ENCODE results near the gene FERMT1. TPM values are rescaled to one million over a fixed set of nuclear protein-coding genes. Genes with fewer than 3 reads are reported as not detected.

Gene FERMT1
- total and polyA plus RNA-seq, 2 of the 13 experiments (the other 11 are each of a cell fraction or from before 2014, with no cell fraction given) = 15.8 to 29.5 TPM

DNA sequence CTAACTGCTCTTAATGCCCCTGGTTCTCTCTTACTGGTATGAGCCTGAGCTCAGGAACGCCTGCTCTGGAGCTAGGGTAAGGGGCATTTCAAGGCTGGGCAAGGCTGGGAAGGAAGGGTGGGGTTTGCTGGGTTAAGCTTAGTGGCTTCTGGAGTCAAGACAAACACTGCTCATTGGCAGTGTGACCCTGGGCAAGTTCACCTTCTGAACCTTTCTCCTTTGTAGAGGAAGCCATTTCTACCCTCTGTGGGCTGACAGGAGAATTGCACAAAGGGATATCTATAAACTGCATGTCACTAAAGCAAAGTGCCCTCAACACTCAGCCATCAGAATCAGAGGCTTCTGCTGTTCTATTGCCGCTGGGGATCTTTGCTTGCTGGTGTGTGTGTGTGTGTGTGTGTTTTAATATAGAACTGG, 48.7 kb downstream of the FERMT1 start (continued):
- TF ChIP-seq, protein P1, sequence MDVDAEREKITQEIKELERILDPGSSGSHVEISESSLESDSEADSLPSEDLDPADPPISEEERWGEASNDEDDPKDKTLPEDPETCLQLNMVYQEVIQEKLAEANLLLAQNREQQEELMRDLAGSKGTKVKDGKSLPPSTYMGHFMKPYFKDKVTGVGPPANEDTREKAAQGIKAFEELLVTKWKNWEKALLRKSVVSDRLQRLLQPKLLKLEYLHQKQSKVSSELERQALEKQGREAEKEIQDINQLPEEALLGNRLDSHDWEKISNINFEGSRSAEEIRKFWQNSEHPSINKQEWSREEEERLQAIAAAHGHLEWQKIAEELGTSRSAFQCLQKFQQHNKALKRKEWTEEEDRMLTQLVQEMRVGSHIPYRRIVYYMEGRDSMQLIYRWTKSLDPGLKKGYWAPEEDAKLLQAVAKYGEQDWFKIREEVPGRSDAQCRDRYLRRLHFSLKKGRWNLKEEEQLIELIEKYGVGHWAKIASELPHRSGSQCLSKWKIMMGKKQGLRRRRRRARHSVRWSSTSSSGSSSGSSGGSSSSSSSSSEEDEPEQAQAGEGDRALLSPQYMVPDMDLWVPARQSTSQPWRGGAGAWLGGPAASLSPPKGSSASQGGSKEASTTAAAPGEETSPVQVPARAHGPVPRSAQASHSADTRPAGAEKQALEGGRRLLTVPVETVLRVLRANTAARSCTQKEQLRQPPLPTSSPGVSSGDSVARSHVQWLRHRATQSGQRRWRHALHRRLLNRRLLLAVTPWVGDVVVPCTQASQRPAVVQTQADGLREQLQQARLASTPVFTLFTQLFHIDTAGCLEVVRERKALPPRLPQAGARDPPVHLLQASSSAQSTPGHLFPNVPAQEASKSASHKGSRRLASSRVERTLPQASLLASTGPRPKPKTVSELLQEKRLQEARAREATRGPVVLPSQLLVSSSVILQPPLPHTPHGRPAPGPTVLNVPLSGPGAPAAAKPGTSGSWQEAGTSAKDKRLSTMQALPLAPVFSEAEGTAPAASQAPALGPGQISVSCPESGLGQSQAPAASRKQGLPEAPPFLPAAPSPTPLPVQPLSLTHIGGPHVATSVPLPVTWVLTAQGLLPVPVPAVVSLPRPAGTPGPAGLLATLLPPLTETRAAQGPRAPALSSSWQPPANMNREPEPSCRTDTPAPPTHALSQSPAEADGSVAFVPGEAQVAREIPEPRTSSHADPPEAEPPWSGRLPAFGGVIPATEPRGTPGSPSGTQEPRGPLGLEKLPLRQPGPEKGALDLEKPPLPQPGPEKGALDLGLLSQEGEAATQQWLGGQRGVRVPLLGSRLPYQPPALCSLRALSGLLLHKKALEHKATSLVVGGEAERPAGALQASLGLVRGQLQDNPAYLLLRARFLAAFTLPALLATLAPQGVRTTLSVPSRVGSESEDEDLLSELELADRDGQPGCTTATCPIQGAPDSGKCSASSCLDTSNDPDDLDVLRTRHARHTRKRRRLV (CRISPR knock-in tag; IDR thresholded peaks at IDR 0.05) = no peak
- TF ChIP-seq HMGA1 (CRISPR knock-in tag; conservative IDR thresholded peaks at IDR 0.05) (no peak), ZNF616 (CRISPR knock-in tag; IDR thresholded peaks at IDR 0.05; ENCODE audit: low read depth) (no peak), CREM (IDR thresholded peaks at IDR 0.05) (no peak), CREM (CRISPR knock-in tag; IDR thresholded peaks at IDR 0.05) (no peak), KDM5A (IDR thresholded peaks at IDR 0.05; ENCODE audit: borderline replicate concordance, low read length) (no peak), ZNF34 (CRISPR knock-in tag; IDR thresholded peaks at IDR 0.05; ENCODE audit: borderline replicate concordance) (no peak), ZNF761 (CRISPR knock-in tag; conservative IDR thresholded peaks at IDR 0.05) (0 out of 2 replicates have a peak, but pooled peaks have one; percentile 35), IRF2 (CRISPR knock-in tag; IDR thresholded peaks at IDR 0.05) (peak; percentile 38; the same call in 1 of the 2 replicates), MED8 (CRISPR knock-in tag; IDR thresholded peaks at IDR 0.05; ENCODE audit: insufficient replicate concordance) (no peak), SAP130 (CRISPR knock-in tag; IDR thresholded peaks at IDR 0.05; ENCODE audit: low read depth) (peak; percentile 61; the same call in 1 of the 2 replicates), KLF16 (CRISPR knock-in tag; IDR thresholded peaks at IDR 0.05) (0 out of 4 replicates have a peak, but pooled peaks of 1 of the 2 experiments have one; percentile 30), ZNF674 (CRISPR knock-in tag; IDR thresholded peaks at IDR 0.05; ENCODE audit: low read depth) (no peak), GATA4 (IDR thresholded peaks at IDR 0.05; ENCODE audit: borderline replicate concordance, low read depth) (no peak), SKI (IDR thresholded peaks at IDR 0.05; ENCODE audit: partially characterized antibody) (peak; percentile 49), MIER2 (CRISPR knock-in tag; IDR thresholded peaks at IDR 0.05) (0 out of 2 replicates have a peak, but pooled peaks have one; percentile 32), ZNF432 (CRISPR knock-in tag; IDR thresholded peaks at IDR 0.05; ENCODE audit: borderline replicate concordance) (no peak), RARG (CRISPR knock-in tag; IDR thresholded peaks at IDR 0.05; ENCODE audit: low read depth) (no peak), NR2F1 (CRISPR knock-in tag; IDR thresholded peaks at IDR 0.05) (peak; percentile 50 to 60; a peak in 2 of 4 replicates)
- TF ChIP-seq, protein P2, sequence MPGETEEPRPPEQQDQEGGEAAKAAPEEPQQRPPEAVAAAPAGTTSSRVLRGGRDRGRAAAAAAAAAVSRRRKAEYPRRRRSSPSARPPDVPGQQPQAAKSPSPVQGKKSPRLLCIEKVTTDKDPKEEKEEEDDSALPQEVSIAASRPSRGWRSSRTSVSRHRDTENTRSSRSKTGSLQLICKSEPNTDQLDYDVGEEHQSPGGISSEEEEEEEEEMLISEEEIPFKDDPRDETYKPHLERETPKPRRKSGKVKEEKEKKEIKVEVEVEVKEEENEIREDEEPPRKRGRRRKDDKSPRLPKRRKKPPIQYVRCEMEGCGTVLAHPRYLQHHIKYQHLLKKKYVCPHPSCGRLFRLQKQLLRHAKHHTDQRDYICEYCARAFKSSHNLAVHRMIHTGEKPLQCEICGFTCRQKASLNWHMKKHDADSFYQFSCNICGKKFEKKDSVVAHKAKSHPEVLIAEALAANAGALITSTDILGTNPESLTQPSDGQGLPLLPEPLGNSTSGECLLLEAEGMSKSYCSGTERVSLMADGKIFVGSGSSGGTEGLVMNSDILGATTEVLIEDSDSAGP (CRISPR knock-in tag; IDR thresholded peaks at IDR 0.05; ENCODE audit: borderline replicate concordance) = 0 out of 2 replicates have a peak, but pooled peaks have one; percentile 16
- TF ChIP-seq, protein P3, sequence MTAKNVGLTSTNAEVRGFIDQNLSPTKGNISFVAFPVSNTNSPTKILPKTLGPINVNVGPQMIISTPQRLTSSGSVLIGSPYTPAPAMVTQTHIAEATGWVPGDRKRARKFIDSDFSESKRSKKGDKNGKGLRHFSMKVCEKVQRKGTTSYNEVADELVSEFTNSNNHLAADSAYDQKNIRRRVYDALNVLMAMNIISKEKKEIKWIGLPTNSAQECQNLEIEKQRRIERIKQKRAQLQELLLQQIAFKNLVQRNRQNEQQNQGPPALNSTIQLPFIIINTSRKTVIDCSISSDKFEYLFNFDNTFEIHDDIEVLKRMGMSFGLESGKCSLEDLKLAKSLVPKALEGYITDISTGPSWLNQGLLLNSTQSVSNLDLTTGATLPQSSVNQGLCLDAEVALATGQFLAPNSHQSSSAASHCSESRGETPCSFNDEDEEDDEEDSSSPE (CRISPR knock-in tag; IDR thresholded peaks at IDR 0.05) = no peak; the same call in 1 of the 2 replicates
- TF ChIP-seq, protein P4, sequence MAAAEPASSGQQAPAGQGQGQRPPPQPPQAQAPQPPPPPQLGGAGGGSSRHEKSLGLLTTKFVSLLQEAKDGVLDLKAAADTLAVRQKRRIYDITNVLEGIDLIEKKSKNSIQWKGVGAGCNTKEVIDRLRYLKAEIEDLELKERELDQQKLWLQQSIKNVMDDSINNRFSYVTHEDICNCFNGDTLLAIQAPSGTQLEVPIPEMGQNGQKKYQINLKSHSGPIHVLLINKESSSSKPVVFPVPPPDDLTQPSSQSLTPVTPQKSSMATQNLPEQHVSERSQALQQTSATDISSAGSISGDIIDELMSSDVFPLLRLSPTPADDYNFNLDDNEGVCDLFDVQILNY (CRISPR knock-in tag; conservative IDR thresholded peaks at IDR 0.05) = no peak
